HUES64 (cell line): ENCODE data around the gene TBC1D14.

Source experiments
- H3K27ac ChIP-seq: 2 replicates; pipeline ENCODE4 v1.7.0; 2013; ENCODE audit warnings: low read depth, low read length, inconsistent platforms
- H3K27me3 ChIP-seq: 2 replicates; pipeline ENCODE4 v1.6.1; 2013; ENCODE audit warnings: mild to moderate bottlenecking, low read length; ENCODE audit not compliant: insufficient read depth
- H3K36me3 ChIP-seq: 2 replicates; pipeline ENCODE4 v1.6.1; 2013; ENCODE audit warnings: mild to moderate bottlenecking, low read length; ENCODE audit not compliant: insufficient read depth
- H3K4me1 ChIP-seq: 2 replicates; pipeline ENCODE4 v1.6.1; 2013; ENCODE audit warnings: mild to moderate bottlenecking, low read length, moderate library complexity; ENCODE audit not compliant: insufficient read depth
- H3K4me3 ChIP-seq: 2 replicates; pipeline ENCODE4 v1.5.1; 2013; ENCODE audit warnings: mild to moderate bottlenecking, low read length, moderate library complexity
- H3K9ac ChIP-seq: 2 replicates; pipeline ENCODE4 v1.6.1; 2013; ENCODE audit warnings: mild to moderate bottlenecking, low read depth, low read length
- H3K9me3 ChIP-seq: 2 replicates; pipeline ENCODE4 v1.6.1; 2013; ENCODE audit warnings: low read depth, low read length; ENCODE audit not compliant: insufficient read depth
- WGBS: fragments of 150-250, 120-280 bp; methylation state at CpG from one replicate; pipeline ENCODE4 v1.1.7; 2013; ENCODE audit warnings: missing lambda C conversion rate; 5-methylcytosine and 5-hydroxymethylcytosine counted together

Gene TBC1D14

DNA sequence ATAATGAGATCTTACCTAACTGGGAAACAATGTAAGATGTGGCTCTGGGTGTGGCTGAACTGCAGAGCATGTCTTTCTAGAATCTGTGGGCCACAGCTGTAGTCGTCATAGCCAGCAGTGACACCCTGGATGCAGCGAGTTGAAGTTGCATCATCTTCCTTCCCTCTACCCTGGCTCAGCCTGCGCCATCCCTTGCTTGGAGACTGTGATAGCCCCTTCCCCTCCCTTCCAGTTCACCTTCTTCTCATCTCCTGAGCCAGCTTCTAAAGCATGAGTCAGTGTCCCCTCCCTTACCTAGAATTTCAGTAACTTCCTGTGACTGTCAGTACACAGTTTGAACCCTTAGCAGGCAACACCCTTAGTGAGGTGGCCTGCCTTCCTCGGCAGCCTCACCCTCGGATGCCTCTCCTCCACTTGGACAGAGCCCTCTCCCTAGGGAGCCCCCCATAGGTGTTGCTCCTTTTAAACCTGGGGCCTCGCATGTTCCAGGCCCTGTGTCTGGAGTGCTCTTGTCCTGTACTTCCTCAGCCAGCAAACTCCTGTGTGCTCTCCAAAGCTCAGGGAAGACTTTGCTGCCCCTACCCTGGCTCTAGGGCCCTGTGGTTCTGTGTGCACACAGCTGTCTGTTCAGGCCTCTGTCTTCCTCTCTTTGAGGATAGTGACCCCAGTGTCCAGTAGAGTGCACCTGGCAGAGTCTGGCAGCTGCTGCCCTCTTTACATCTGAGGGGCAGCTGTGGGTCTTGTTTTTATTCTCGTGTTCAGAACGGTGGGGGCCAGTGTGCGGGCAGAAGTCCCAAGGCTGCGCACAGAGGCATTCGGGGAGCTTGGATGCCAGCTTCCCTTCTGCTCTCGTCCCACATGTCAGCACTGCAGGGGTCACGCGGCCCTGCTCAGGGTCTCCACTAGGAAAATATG, 89.8 kb downstream of the TBC1D14 start:
- 95% methylated on average over 14 of the region's 14 CpGs for WGBS
- no peak overlapping the region for H3K27ac ChIP-seq
- no peaks in the 10 kb centered on the region for H3K4me1 ChIP-seq
- no peaks in the 10 kb centered on the region for H3K27me3 ChIP-seq
- no peak overlapping the region for H3K4me3 ChIP-seq
- H3K9ac ChIP-seq = no peak overlapping the region
- H3K36me3 ChIP-seq = peaks cover 85% of the 10 kb centered on the region
- H3K9me3 ChIP-seq = no peaks in the 10 kb centered on the region

DNA sequence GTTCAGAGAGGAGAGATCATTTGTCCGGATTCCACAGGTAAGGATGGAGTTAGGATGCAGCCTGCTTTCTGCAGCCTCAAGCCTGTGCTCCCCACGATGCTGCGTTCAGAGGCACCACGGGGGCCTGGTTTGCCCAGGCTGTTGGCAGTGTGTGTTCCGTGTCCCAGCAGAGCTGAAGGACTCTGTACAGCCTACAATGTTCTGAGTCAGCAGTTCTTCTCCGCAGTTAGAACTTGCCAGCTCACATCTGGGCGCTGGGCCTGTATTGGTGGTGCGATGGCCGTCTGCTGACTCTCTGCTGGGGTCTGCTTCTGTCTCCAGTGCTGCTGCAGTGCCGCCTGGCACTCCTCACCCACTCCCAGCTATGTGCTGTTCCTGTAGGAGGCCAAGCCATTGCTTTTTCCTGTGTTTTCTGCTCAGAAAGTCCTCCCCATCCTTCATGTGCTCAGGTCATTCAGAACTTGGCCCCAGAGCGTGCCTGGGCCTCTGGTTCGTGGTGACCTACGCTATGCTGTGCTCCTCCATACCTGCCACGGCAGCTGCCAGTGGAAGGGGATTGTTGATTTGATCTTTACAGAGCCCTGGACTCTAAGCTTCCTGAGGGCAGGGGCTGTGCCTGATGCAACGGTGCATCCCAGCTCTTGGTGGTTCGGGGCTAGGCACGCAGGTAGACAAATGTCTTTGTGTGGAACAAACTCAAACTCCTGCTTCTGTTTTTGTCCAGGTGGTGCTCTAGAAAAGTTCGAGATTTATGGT, 91.0 kb downstream of the TBC1D14 start:
- Histone ChIP-seq H3K4me1 (no peaks in the 10 kb centered on the region), H3K9ac (no peak overlapping the region), H3K27ac (no peak overlapping the region), H3K36me3 (peaks cover 84% of the 10 kb centered on the region), H3K9me3 (no peaks in the 10 kb centered on the region), H3K27me3 (no peaks in the 10 kb centered on the region), H3K4me3 (no peak overlapping the region)
- WGBS = 96% methylated on average over 18 of the region's 18 CpGs

DNA sequence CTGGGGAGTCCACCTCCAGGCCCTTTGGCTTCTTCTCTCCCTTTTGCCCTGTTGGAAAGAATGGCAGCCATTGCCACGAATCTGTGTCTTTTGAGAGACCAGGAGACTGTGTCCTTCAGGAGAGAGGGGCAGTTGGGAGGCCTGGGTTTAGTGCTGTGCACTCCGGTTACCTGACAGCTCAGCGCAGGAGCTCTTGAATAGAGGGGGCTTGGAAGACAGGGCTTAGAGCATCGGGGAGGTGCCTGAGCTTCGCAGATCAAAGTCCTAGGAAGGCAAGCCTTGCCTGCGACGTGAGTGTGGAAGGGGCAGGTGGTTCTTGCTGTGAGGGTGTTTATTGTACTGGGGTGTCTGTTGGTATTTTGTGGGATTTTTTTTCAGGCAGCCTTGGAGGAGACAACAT, 91.6 kb downstream of the TBC1D14 start:
- Histone ChIP-seq H3K27me3 (no peaks in the 10 kb centered on the region), H3K9ac (no peak overlapping the region), H3K4me1 (no peaks in the 10 kb centered on the region), H3K9me3 (no peaks in the 10 kb centered on the region), H3K36me3 (peaks cover 87% of the 10 kb centered on the region), H3K4me3 (no peak overlapping the region), H3K27ac (no peak overlapping the region)
- 96% methylated on average over 7 of the region's 7 CpGs for WGBS

DNA sequence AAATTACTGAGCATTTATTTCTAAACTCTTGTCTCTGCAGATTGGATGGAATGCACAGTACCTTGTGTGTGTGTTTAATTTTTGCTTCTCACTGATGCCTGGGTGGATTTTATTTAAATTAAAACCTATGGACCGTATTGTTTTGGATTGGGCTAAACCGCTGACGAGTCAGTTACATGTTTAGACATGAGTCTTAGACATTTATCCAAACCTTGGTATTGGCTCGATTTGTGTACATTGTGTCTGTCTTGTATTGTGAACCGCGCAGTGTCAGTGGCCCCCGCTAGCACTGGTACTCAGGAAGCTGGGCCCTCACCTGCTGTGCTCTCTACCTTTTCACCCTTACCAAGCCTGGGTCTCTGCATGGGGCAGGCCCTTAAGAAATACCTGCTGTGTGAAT, 92.7 kb downstream of the TBC1D14 start:
- WGBS = 92% methylated on average over 7 of the region's 7 CpGs
- H3K27me3 ChIP-seq = no peaks in the 10 kb centered on the region
- no peak overlapping the region for H3K27ac ChIP-seq
- no peak overlapping the region for H3K9ac ChIP-seq
- no peaks in the 10 kb centered on the region for H3K9me3 ChIP-seq
- H3K36me3 ChIP-seq = peaks cover 84% of the 10 kb centered on the region
- no peak overlapping the region for H3K4me3 ChIP-seq
- peaks cover 9% of the 10 kb centered on the region for H3K4me1 ChIP-seq

DNA sequence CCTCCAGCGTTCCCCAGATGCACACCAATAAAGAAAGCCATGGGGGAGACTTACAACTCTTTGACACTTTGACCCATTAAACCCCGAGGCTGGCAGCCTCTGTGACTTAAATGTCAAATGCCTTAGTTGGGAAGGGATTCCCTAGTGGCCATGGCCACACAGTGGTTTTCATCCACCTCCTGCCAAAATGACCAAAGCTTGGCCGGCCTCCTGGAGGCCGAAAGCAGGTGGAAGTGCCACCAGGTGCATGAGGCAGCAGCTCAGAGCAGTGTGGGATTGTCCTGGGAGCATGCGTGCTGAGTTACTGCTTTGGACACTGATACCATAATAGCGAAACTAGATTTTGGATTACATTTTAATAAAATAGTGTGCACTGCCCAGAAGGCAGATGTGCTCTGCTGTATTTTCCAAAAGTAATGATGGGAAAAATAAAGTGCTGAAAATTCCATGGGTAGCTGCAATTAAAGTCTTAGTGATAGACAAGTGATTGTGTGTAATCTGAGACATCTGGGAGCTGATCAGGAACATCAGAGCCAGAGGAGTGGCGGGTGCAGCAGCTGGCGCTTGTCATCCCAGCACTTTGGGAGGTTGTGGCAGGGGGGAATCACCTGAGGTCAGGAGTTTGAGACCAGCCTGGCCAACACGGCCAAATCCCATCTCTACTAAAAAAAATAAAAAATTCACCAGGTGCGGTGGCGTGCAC, 93.7 kb downstream of the TBC1D14 start:
- H3K9ac ChIP-seq = no peak overlapping the region
- H3K4me3 ChIP-seq = no peak overlapping the region
- H3K27me3 ChIP-seq = no peaks in the 10 kb centered on the region
- no peak overlapping the region for H3K27ac ChIP-seq
- peaks cover 78% of the 10 kb centered on the region for H3K36me3 ChIP-seq
- peaks cover 15% of the 10 kb centered on the region for H3K4me1 ChIP-seq
- H3K9me3 ChIP-seq = no peaks in the 10 kb centered on the region
- 95% methylated on average over 9 of the region's 11 CpGs for WGBS

DNA sequence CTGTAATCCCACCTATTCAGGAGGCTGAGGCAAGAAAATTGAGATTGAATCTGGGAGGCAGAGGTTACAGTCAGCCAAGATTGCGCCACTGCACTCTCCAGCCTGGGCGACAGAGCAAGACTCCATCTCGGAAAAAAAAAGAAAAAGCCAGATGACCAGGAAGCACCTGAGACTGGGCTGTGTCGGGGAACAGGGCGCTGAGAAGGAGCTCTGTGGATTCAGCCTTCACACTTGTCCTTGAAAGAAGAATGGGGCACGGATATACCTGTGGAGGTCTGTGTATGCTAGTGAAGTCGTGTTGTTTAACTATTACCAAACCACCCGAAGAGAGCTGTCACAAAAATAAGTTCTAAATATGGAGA, 94.2 kb downstream of the TBC1D14 start:
- H3K36me3 ChIP-seq = peaks cover 78% of the 10 kb centered on the region

DNA sequence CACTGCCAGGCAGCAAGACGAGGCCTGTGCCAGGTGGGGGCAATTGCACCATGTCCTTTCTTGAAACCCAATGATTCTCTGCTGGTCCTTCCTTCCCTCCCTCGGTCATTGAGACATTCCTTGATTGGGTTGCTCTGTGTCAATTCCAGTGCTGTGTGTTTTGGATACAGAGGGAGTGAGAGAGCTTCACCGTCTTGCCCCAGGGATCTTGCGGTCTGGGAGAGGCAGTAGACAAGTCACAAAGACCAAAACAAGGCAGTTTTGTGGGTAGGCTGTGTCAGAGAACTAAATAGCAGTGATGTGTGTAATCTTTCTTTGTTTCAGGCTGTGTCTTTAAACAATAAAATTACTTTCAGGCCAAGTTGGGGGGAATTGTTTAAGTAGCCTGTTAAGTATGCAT, 94.7 kb downstream of the TBC1D14 start:
- Histone ChIP-seq H3K9ac (no peak overlapping the region), H3K4me1 (peaks cover 15% of the 10 kb centered on the region), H3K27ac (no peak overlapping the region), H3K9me3 (no peaks in the 10 kb centered on the region), H3K4me3 (no peak overlapping the region), H3K36me3 (peaks cover 78% of the 10 kb centered on the region), H3K27me3 (no peaks in the 10 kb centered on the region)
- 96% methylated on average over 4 of the region's 4 CpGs for WGBS

More for the DNA sequence above, 94.2 kb downstream of the TBC1D14 start:
- Histone ChIP-seq H3K4me3 (no peak overlapping the region), H3K27ac (no peak overlapping the region), H3K9me3 (no peaks in the 10 kb centered on the region), H3K27me3 (no peaks in the 10 kb centered on the region), H3K9ac (no peak overlapping the region), H3K4me1 (peaks cover 15% of the 10 kb centered on the region)
- 90% methylated on average over 8 of the region's 8 CpGs for WGBS

DNA sequence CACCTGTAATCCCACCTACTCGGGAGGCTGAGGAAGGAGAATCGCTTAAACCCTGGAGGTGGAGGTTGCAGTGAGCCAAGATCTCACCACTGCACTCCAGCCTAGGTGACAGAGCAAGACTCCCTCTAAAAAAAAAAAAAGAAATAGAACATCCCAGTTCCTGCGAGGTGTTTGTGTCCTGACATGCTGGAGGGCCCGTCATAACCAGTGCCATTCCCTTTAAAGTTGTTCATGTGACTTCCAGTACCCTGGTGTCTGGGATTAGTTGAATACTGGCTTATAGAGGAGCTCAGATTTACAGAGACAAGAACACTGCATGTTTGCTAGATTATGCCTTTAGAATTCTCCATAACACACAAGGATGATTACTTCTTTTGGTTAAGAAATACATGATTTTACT, 95.9 kb downstream of the TBC1D14 start:
- no peak overlapping the region for H3K4me3 ChIP-seq
- WGBS = 93% methylated on average over 4 of the region's 4 CpGs

DNA sequence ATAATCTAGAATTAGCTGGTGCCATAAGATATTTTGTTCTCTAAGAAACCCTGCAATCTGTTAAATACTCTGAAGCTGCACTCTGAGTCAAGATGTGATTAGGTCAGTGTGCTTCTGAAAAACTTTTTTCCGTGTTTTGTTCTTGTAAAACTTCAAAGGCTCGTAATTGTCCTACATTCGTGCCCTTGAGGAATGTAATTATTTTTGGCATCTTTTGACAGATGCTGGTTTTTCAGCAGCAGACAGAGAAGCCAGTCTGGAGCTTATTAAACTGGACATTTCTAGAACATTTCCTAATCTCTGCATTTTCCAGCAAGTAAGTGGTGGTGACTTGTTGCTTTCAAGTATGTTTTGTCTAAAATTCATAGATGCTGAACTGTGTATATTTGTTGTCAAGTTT, 96.8 kb downstream of the TBC1D14 start:
- no peak overlapping the region for H3K27ac ChIP-seq
- no peaks in the 10 kb centered on the region for H3K27me3 ChIP-seq
- H3K9ac ChIP-seq = no peak overlapping the region
- H3K9me3 ChIP-seq = no peaks in the 10 kb centered on the region
- H3K4me3 ChIP-seq = no peak overlapping the region
- H3K4me1 ChIP-seq = peaks cover 15% of the 10 kb centered on the region
- peaks cover 77% of the 10 kb centered on the region for H3K36me3 ChIP-seq
- WGBS = 93% methylated on average over 3 of the region's 3 CpGs

More for the DNA sequence above, 95.9 kb downstream of the TBC1D14 start:
- H3K36me3 ChIP-seq = peaks cover 77% of the 10 kb centered on the region
- no peaks in the 10 kb centered on the region for H3K9me3 ChIP-seq
- H3K9ac ChIP-seq = no peak overlapping the region
- no peaks in the 10 kb centered on the region for H3K27me3 ChIP-seq
- peaks cover 15% of the 10 kb centered on the region for H3K4me1 ChIP-seq
- H3K27ac ChIP-seq = no peak overlapping the region

DNA sequence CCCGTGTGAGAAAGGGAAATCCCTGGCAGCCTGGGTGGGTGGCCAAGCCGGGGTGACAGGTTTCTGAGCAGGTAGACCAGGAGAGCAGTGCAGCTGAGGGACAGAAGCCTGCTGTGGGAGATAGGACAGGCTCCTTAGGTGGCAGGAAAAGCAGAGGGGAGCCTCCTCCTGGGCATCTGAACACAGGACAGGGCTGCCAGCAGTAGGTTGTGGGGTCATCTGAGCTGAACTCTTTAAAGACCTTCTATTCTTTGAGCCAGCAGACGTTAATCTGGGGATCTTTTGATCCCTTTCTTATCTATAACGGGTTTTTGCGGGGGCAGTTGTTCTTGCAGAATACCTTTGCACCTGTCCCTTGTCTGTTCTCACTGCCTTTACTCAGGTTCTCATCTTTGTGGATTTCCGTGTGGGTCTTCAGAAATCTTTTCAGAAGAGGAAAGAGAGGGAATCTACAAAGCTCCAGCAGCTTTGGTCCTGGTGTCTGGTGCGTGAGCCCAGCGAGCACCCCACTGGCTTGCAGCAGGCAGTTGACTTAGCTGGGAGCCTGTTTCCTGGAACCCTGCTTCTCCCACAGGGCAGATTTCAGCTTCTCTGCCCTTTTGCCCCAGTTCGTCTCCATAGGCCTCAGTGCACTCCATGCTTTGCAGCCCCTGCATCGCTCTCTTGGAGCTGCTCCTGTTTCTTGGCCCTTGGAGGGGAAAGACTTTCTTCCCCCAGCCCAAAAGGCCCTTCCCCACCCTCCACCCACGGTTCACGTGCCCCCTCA, 97.7 kb downstream of the TBC1D14 start:
- H3K4me3 ChIP-seq = no peak overlapping the region
- H3K27ac ChIP-seq = peak overlapping the region; percentile 50; the same call in 1 of the 2 replicates
- H3K4me1 ChIP-seq = peaks cover 15% of the 10 kb centered on the region
- H3K36me3 ChIP-seq = peaks cover 75% of the 10 kb centered on the region
- H3K9me3 ChIP-seq = no peaks in the 10 kb centered on the region
- WGBS = 52% methylated on average over 12 of the region's 12 CpGs
- no peak overlapping the region for H3K9ac ChIP-seq
- no peaks in the 10 kb centered on the region for H3K27me3 ChIP-seq
